Skin epidermis (tissue), 12 donors: ENCODE measurements around the gene NPPB.

Source experiments
- H3K27ac ChIP-seq, 21 experiments: fragments of 200-600 bp; sonication (generic) in 11 of 21; one replicate each; pipeline ENCODE4 v1.5.0; 2020; ENCODE audit warnings: mild to moderate bottlenecking in 3 of 21, inconsistent platforms in 2 of 21, moderate library complexity in 2 of 21
- H3K4me3 ChIP-seq, 7 experiments: fragments of 200-600 bp; sonication (generic) in 2 of 7; one replicate each; pipeline ENCODE4 v1.5.0; 2020; ENCODE audit warnings: inconsistent platforms in 2 of 7, mild to moderate bottlenecking in 2 of 7, moderate library complexity in 1 of 7

The NPPB gene

DNA sequence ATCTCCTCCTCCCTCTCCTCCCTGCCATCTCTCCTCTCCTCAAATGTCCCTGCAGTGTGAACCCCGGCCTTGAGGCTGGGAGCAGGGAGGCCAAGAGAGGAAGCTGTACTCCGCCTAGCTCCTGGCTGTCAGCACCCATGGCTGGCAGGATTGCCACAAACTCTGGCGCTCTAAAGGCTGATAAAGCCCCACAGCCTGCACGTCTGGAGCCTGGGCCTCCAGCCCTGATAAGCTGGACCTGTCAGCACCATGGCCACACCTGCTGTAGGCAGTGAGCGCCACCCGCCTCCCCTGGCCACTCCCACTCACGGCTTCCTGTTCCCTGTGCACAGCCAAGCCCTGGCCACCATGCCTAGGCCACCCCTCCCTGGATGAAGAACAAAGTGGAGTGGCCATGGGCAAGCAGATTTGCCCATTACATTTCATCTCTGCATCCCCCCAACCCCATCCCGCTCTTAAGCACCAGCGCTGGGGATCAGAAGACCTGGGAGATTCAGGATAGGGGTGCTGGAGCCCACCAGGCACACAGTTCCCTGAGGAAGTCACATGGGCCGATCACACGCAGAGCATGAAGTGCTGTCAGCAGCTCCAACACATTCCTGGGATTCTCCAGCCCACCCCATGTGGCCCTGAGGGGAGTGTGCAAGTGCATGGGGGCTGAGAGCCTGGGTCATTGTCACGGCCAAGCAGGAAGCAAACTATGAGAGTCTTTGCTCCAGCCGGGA is 24.2 kb upstream of the NPPB start:
- Histone ChIP-seq H3K4me3 (no peak overlapping the region), H3K27ac (no peak overlapping the region)

DNA sequence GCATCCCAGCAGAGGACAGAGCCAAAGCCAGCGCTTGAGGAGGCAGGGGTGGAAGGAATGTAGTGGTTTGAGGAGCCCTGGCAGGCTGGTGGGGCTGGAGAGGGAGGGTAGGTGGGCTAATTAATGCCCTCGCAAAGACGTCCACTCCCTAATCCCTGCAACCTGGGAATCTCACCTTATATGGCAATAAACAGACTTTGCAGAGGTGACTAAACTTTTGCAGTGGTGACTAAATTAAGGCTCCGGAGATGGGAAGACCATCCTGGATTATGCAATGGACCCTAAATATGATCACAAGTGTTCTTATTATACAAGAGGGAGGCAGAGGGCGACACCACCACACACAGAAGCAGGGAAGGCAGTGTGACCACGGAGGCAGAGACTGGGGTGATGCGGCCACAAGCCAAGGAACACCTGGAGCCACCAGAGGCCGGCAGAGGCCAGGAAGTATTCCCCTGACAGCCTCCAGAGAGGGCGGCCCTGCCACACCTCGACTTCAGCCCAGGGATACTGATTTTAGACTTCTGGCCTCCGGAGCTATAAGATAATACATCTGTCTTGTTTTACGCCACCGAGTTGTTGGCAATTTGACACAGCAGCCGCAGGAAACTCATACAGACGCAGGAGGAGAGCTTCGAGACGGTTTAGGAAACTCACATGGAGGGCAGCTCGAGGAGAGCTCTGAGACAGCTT is 23.1 kb upstream of the NPPB start:
- H3K27ac ChIP-seq = no peak overlapping the region
- H3K4me3 ChIP-seq = no peak overlapping the region

DNA sequence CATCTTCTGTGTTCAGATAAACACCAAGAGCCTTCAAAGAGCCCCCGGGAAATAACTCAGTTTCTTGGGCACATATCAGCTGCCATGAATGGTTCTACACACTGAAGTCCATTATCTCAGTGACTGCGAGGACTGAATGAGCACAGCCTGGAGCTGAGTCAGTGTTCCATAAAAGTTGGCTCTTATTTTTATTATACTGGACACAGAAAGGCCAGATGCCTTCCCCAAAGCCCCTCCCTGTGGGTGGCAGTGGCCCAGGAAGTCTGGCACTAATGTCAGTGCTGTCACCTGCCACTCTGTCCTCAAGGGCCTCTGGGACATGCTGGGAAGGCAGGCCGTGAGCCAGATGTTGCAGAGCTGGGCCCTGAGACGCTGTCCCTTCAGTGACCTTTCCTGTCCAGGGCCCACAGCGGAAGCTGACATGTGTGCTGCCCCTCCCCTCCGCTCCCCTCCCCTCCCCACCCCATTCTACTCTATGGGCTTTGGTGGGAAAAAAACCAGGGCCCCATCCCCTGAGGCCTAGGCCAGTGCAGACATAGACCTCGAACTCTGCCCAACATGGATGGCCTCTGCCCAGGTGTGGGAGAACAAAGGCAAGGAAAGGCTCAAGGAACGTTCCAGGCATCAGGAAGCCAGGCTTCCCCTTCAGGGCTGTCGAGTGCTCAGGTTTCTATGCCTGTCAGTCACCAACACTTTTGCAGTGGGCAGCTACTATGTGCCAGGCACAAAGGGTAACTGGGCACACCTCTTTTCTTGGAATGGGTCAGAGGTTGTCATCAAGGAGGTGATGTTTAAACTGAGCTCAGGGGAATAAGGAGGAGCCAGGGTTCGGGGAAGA is 22.4 kb upstream of the NPPB start:
- H3K27ac ChIP-seq = no peak overlapping the region
- no peak overlapping the region for H3K4me3 ChIP-seq

DNA sequence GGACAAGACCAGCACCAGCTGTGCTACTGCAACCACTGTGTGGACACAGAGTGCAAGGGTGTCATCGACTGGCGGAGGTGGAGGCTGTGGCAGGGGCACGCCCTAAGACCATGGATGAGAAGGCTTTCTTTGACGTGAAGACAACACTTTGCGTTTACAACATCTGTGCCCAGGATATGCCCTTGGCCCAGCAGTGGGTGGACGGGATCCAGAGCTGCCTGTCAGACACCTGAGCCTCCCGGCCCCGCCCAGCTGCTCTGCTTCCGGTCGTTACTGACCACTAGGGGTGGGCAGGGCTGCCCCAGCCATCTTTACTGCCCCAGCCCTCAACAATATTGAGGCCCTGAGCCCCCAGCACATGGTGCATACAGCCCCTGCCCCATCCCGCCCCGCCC is 21.4 kb upstream of the NPPB start:
- Histone ChIP-seq H3K4me3 (no peak overlapping the region), H3K27ac (no peak overlapping the region)

DNA sequence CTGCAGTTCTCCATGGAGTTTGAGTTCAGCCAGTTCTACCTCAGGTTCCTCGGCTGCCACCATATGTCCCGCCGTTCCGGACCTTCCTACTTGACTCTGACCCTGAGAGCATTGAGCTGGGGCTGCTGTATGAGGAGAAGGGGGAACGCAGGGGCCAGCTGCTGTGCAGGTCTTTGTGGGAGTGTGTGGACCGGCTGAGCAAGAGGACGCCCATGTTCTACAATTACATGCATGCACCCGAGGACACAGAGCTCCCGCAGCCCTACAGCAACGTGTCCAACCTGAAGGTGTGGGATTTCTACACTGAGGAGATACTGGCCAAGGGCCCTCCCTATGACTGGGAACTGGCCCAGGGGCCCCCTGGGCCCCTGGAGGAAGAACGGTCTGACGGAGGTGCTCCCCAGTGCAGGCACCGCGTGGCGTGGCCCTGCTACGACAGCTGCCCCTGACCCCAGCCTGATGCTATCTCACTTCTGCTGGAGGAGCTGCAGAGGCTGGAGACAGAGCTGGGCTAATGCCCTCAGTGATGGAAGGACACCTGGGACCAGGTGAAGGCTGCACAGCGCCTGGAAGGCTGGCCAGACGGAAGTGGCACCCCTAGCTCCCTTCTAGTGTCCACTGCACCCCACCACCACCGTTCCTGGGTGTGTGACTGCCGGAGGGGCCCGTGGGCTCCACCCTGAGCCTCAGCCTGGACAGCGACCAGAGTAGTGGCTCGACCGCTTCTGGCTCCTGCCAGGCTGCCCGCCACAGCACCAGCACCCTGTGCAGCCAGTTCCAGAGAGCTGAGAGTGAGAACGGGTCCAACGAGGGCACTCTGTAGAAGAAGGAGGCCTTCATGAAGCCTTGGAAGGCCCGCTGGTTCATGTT is 20.8 kb upstream of the NPPB start:
- no peak overlapping the region for H3K4me3 ChIP-seq
- H3K27ac ChIP-seq = no peak overlapping the region

DNA sequence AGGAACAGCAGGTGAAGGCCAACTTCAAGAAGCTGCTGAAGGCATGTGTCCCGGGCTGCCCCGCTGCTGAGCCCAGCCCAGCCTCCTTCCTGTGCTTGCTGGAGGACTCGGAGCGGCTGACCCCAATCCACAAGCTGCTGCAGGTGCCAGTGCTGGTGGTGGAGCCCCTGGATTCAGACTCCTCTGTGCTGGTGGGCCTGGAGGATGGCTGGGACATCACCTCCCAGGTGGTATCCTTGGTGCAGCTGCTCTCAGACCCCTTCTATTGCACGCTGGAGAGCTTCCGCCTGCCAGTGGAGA is 20.1 kb upstream of the NPPB start:
- H3K4me3 ChIP-seq = no peak overlapping the region
- no peak overlapping the region for H3K27ac ChIP-seq

DNA sequence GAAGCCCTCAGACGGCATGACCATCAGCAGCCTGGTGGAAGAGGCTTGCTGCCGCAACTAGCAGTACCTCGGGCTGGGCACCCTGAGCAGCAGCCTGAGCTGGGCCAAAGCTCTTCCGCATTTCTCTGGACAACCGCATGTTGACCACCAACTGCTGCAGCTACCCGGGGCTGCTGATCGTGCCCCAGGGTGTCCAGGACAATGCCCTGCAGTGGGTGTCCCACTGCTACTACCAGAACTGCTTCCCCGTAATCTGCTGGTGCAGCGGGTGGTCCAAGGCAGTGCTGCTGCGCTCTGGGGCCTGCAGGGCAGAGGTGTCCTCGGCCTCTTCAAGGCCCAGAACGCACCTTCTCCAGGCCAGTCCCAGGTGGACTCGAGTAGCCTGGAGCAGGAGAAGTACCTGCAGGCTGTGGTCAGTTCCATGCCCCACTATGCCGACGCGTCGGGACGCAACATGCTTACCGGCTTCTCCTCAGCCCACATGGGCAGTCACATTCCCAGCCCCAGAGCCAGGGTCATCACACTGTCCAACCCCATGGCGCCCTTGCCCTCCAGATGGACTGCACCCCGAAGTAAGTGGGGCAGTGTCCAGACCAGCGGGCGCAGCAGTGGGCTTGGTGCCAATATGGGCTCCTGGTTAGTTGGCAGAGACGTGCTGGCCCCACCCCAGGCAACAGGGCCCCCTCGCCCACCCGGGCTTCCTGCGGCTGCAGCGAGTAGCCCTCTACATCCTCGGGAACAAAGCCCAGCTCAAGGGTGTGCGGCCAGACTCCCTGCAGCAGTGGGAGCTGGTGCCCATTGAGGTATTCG is 19.5 kb upstream of the NPPB start:
- no peak overlapping the region for H3K4me3 ChIP-seq
- no peak overlapping the region for H3K27ac ChIP-seq

DNA sequence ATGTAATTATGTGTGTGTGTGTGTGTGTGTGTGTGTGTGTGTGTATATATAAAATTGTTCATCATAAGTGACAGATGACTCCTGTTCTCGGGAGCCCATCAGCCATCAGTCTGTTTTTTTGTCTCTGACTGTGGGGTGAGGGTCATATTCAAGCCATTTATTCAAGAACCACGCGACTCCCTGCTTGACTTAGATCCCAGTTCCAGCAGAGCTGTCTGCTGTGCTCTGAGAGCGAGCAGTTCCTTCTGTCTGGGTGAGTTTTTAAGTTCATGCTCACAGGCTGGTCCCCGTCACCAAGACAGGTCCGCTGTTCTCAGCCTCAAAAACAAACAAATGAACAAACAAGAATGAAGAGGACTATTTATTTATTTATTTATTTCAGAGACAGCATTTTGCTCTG is 18.3 kb upstream of the NPPB start:
- H3K4me3 ChIP-seq = no peak overlapping the region
- H3K27ac ChIP-seq = no peak overlapping the region

DNA sequence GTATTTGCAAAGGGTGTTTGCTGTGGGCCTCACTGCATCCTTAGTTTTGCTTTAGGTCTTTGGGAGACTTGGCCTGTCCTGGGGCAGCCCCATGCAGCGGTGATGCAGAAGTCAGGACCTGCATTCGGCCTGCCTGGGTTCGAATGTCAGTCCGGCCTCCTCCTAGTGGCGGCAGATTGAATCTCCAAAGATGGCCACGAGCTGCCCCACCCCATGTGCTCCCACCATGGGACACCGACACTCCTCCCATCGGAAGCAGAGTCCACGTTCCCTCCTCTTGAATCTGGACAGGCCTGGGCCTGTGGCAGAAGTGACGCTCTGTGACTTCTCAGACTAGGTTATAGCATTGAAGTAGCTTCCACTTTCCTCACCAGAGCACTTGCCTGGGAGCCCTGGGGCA is 16.3 kb upstream of the NPPB start:
- no peak overlapping the region for H3K27ac ChIP-seq
- H3K4me3 ChIP-seq = no peak overlapping the region

DNA sequence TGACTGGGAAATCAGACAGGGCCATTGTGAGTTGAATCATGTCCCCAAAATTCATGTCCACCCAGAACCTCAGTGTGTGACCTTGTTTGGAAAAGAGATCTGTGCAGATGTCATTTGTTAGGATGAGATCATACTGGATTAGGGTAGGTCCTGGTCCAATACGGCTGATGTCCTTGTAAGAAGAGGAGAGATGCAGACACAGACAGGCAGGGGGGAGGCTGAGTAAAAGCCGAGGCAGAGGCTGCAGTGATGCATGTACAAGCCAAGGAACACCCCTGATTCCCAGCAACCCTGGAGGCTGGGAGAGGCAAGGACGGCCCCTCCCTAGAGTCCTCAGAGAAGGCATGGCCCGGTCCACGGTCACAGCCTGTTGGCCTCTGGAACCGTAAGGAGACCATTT is 15.9 kb upstream of the NPPB start:
- H3K27ac ChIP-seq = no peak overlapping the region
- no peak overlapping the region for H3K4me3 ChIP-seq

DNA sequence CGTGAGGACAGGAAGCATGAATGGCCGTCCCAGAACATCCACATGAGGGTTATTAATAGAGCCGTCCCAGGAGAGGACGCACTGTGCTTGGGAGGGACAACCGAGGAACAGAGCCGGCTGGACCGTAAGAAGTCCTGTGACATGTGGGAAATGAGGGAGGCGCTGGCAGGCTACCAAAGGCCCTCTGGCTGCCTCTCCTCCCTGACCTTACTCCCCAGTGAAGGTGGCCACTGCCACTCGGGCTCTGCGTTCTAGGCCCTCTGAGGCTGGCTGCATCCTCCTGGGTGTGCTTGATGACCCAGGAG is 15.5 kb upstream of the NPPB start:
- Histone ChIP-seq H3K27ac (no peak overlapping the region), H3K4me3 (no peak overlapping the region)

DNA sequence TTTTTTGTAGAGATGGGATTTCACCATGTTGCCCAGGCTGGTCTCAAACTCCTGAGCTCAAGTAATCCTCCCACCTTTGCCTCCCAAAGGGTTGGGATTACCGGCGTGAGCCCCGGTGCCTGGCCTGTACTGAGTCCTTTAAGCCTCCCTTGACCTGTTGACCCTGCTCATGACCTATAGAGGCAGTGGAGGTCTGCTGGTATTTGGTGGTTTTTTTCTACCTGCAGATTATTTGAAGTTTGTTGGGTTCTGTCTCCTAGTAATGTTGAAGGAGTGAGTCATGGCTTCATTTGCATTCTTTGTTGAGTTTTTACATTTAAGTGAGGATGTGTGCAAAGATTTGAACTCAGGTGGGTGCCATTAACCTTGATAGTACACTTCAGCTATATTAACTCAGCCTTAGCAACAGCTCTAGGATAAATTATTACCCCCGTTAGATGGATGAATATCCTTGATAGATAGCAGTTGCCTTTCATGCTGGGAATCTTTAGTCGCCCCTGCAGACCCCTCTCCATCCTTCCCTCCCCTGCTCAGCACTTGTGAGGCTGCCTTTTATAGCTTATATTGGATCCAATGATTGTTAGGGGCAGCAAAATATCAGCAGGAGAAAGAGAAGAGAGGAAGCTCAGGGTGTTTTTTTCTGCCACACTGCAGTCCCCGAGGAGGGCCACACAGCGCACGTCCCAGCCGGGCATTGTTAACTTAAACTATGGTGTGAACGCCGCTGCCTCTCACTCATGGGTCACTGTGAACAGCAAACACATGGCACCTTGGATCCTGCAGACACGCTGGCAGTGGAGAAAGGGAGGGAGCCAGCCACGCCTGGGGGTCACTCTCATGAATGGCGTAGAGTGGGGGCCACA is 14.9 kb upstream of the NPPB start:
- Histone ChIP-seq H3K27ac (no peak overlapping the region), H3K4me3 (no peak overlapping the region)

DNA sequence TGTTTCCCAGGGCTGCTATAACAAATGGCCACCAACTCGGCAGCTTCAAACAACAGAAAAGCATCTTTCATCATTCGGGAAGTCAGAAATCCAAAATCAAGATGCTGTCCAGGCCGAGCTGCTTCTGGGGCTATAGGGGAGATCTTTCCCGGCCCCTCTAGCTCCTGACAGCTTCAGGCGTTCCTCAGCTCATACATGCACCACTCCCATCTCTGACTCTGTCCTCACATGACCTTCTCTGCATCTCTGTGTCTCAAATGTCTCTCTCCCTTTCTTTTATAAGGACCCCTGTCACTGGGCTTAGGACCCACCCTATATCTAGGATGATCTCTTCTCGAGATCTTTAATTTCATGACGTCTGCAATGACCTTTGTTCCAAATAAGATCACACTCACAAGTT is 13.8 kb upstream of the NPPB start:
- Histone ChIP-seq H3K4me3 (no peak overlapping the region), H3K27ac (no peak overlapping the region)

DNA sequence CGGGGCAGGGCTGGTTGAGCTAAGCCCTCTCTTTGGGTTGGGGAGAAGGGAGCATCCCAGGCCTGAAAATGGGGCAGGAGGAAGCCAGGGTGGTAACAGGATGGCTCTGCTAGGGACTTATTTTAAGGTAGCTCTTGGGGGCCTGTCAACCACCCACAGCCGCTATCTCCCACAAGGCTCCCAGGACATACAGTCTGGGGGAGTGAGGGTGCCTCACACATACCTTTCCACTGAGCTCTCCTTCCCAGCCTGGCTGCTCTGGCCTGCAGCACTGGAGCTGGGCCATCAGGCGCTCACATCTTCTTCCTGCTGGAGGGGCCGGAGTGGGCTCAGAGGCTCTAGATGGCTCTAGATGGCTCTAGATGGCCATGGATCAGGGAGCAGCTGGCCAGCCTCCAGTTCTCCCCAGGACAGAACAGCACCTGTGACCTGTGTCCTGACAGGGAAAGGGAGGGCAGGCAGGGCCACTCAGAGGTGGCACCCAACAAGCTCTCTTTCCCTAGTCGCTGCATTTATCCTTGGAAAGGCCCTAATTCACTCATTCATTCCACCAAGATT is 11.0 kb upstream of the NPPB start:
- Histone ChIP-seq H3K4me3 (no peak overlapping the region), H3K27ac (no peak overlapping the region)

DNA sequence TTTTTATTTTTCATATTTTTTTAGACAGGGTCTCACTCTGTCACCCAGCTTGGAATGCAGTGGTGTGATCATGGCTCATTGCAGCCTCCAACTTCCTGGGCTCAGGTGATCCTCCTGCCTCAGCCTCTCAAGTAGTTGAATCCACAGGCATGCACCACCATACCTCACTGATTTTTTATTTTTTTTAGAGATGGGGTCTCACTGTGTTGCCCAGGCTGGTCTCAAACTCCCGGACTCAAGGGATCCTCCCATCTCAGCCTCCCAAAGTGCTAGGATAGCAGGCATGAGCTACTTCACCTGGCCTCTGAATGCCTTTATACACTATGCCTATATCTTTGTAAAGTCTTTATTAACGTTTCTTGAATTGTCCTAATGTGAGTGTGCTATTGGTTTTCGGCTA is 10.4 kb upstream of the NPPB start:
- Histone ChIP-seq H3K4me3 (no peak overlapping the region), H3K27ac (no peak overlapping the region)

DNA sequence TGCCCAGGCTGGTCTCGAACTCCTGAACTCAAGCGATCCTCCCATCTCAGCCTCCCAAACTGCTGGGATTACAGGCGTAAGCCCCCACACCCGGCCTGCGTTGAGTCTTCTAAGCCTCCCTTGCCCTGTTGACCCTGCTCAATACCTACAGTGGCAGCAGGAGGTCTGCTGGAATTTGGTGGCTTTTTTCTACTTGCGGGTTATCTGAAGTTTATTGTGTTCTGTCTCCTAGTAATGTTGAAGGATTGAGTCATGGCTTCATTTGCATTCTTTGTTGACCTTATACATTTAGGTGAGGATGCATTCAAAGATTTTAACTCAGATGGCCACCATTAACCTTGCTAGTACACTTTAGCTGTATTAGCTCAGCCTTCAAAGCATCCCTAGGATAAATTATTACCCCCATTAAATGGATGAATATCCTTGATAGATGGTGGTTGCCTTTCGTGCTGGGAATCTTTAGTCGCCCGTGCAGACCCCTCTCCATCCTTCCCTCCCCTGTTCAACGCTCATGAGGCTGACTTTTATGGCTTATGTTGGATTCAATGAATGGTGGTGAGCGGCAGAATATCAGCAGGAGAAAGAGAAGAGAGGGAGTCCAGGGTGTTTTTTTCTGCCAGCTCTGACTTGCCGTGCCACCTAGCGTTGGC is 9.7 kb upstream of the NPPB start:
- no peak overlapping the region for H3K27ac ChIP-seq
- no peak overlapping the region for H3K4me3 ChIP-seq

DNA sequence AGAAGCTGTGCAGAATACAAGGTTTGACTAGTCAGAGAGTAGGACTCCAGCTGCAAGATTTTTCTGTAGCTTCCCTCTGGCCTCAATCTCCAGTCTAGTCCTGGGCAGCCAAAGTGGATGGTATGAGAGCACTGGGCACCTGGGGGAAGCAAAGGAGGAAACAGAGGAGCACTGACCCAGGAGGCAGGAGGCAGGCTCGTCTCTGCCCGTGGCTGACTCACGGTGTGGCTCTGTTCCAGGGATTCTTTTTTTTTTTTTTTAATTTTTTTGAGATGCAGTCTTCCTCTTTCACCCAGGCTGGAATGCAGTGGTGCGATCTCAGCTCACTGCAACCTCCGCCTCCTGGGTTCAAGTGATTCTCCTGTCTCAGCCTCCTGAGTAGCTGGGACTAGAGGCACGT is 4.1 kb upstream of the NPPB start:
- Histone ChIP-seq H3K27ac (no peak overlapping the region), H3K4me3 (no peak overlapping the region)

DNA sequence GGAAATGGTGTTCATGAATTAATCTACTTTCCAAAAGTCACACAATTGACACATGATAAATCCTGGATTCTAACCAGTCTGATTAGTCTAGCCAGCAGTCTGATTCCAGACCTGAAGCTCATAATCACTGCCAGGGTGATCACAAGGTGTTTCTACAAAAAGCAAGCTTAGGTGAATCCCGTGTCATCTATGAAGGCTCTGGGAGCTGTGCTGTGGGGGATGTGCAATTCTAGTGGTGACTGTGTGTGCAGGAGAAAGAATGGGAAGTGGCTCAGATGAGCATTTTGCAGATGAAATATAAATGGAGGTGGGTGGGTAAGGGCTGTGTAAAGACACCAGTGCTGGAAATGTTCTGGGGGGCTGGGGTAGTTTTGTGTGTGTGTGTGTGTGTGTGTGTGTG is 1.8 kb upstream of the NPPB start:
- no peak overlapping the region for H3K27ac ChIP-seq
- no peak overlapping the region for H3K4me3 ChIP-seq
